ENCODE data around the gene WDR48.
A peak's percentile ranks its signal among the peaks of the same experiment; 100 is the strongest.

WDR48 gene

DNA sequence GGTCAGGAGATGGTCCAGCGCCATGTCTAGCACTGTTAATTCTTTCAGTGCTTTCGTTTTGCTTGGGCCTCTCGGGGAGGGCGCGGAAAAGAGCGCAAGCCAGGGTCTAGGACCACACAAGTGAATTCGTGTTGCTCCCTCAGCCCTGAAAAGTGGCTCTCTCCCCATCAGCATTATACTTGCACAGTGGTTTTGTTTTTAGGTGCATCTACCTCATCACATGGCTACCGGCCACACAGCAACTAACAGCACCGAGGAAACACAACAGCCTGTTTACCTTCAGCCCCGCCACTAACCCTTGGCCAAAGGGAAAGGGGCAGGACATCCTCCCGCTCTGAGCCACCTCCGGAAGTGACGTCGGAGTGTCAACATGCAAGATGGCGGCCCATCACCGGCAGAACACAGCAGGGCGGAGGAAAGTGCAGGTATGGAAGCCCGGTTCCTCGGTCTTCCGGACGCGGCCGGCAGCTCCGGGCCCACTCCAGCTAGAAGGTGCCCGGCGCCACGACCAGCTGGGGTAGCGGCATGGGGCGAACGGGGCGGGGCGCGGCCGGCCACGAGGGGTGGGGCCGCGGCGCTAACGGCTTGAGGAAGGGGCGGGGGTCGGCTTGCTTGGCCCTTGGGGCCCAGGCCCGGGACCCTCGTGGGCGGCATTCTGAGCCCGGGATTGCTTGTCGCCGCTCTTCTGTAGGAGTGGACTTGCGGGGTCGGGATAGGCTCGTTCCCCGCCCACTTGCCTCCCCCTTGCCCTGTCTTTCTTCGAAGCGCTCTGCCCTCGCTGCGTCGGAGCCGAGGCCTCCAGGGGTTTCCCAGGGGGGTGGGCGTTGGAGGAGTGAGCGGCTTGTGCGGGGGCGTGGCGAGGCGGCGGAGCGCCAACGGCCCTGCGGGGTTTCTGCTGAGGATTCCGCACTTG lies at the start of gene WDR48, which contains the start of gene SCN11A:
Gene WDR48 (plus strand): TSS at position 368 of the 913 bp plus-strand sequence. CDS start 10 bp downstream, at position 378.
Gene SCN11A (minus strand): TSS at position 296 of the 913 bp plus-strand sequence. CDS start 101,582 bp downstream, outside the sequence.
- peaks cover 12% of the 10 kb centered on the region for H3K4me1 Mint-ChIP-seq (ENCODE audit: low read depth)
- H3K36me3 Mint-ChIP-seq (ENCODE audit: low read depth), result peaks cover 4% of the 10 kb centered on the region
- H3K27me3 Mint-ChIP-seq (ENCODE audit: low read depth), result peaks cover 5% of the 10 kb centered on the region
- peak within 1 kb of the TSS; percentile 86 for H3K4me3 Mint-ChIP-seq
- peak within 1 kb of the TSS; percentile 95 for H3K27ac Mint-ChIP-seq
- H3K9me3 Mint-ChIP-seq, result no peaks in the 10 kb centered on the region

DNA sequence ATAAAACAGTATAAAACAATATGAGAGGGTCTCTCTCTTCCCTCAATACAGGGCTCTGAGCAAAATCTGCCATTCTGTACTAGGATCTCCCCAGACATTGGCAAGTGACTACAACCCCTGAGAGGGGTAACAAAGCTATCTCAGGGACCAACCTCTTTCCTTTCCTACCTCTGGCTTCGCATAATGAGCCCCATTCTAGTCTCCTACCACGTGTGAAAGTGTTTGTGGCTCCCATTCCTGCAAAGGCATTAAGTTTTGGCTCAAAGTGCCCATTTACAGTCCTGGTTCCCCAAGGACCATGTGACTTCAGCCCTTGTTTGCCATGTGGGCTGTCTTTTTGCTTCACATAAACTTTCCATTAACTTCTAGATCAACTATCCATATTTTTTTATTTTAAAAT lies 46.5 kb upstream of the WDR48 start:
- no peaks in the 10 kb centered on the region for H3K9me3 Mint-ChIP-seq
- H3K4me3 Mint-ChIP-seq, result no peak overlapping the region
- peaks cover 35% of the 10 kb centered on the region for H3K27me3 Mint-ChIP-seq (ENCODE audit: low read depth)
- H3K27ac Mint-ChIP-seq, result no peak overlapping the region
- no peaks in the 10 kb centered on the region for H3K36me3 Mint-ChIP-seq (ENCODE audit: low read depth)
- H3K4me1 Mint-ChIP-seq (ENCODE audit: low read depth), result no peaks in the 10 kb centered on the region

DNA sequence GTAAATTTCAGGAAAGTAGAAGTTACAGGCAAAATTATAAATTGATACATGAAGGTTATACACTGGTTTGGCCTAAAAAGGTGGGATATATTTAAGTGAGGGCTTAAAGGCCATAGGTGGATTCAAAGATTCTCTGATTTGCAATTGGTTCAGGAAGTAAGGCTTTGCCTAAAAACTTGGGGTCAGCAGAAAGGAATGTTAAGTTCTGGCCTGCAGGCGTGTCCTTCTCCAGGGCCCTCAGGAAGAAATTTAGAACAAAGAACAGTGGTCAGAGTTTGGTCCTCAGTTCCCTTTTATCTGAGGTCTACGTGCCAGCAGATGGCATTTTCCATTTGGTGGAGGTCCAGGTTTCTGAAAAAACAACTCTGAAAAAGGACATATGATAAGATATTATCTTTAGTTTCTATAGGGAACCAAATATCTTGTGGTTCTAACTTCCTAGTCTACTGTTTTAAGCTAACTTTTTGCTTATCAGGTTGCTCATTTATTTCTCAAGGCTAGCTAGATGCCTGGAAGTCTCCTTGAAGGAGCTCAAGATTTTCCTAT lies 40.6 kb upstream of the WDR48 start:
- no peaks in the 10 kb centered on the region for H3K9me3 Mint-ChIP-seq
- H3K27ac Mint-ChIP-seq, result no peak overlapping the region
- no peaks in the 10 kb centered on the region for H3K36me3 Mint-ChIP-seq (ENCODE audit: low read depth)
- peaks cover 34% of the 10 kb centered on the region for H3K27me3 Mint-ChIP-seq (ENCODE audit: low read depth)
- no peaks in the 10 kb centered on the region for H3K4me1 Mint-ChIP-seq (ENCODE audit: low read depth)
- H3K4me3 Mint-ChIP-seq, result no peak overlapping the region

- no peak overlapping the region for H3K4me3 Mint-ChIP-seq
These were observed 38.5 kb upstream of the WDR48 start for GRCh38 chr3:39013289-39013688.

DNA sequence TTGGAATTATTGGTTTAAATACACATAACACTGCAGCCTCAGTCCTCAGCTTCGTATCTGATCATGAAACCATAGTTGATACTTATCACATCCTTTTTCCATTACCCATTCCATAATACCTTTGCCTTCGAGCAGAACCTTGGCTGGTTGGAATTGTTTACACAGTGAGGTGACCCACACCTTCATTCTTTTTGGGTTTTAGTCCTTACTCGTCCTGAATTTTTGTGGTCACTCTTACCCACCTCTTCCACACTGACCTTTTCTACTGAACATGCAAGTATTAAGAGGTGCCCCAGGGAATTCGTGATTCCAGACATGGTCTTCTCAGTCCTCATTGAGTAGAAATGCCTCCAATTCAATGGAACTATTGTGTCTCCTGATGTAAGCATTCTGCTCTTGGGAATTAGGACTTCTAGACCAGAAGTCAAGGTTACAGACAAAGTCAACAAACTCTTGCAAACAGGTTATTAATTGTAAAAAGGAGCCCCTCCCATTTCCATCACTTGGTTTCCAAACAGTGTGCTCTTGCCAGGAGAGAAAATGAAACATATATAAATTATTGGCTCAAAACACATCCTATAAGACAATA lies 37.8 kb upstream of the WDR48 start:
- Mint-ChIP-seq H3K4me1 (ENCODE audit: low read depth) (no peaks in the 10 kb centered on the region), H3K36me3 (ENCODE audit: low read depth) (no peaks in the 10 kb centered on the region), H3K27me3 (ENCODE audit: low read depth) (peaks cover 23% of the 10 kb centered on the region), H3K4me3 (no peak overlapping the region), H3K27ac (no peak overlapping the region), H3K9me3 (no peaks in the 10 kb centered on the region)

More at GRCh38 chr3:39013289-39013688, 38.5 kb upstream of the WDR48 start:
- H3K27ac Mint-ChIP-seq, result no peak overlapping the region
- no peaks in the 10 kb centered on the region for H3K4me1 Mint-ChIP-seq (ENCODE audit: low read depth)
- H3K9me3 Mint-ChIP-seq, result no peaks in the 10 kb centered on the region
- no peaks in the 10 kb centered on the region for H3K36me3 Mint-ChIP-seq (ENCODE audit: low read depth)
- H3K27me3 Mint-ChIP-seq (ENCODE audit: low read depth), result peaks cover 21% of the 10 kb centered on the region

- Mint-ChIP-seq H3K27me3 (ENCODE audit: low read depth) (peaks cover 28% of the 10 kb centered on the region), H3K4me1 (ENCODE audit: low read depth) (no peaks in the 10 kb centered on the region), H3K4me3 (no peak overlapping the region), H3K9me3 (no peaks in the 10 kb centered on the region), H3K36me3 (ENCODE audit: low read depth) (no peaks in the 10 kb centered on the region), H3K27ac (no peak overlapping the region)
These were observed 36.4 kb upstream of the WDR48 start for GRCh38 chr3:39015418-39015817.

DNA sequence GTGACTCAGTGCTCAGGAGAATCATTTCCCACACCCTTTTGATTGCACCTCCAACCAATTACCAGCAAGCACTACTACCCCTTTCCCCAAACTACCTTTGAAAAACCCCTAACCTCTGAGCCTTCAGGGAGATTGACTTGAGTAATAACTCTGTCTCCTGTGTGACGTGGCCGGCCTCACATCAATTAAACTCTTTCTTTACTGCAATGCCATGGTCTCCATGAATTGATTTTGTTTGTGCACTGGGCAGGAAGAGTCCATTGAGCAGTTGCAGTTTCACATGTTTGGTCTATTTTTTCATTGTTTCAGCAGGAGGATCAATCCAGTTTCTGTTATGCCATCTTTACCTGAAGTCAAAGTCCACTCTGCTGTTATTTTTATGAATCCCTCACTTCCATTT lies 32.5 kb upstream of the WDR48 start:
- Mint-ChIP-seq H3K4me1 (ENCODE audit: low read depth) (peaks cover 2% of the 10 kb centered on the region), H3K27ac (no peak overlapping the region), H3K9me3 (no peaks in the 10 kb centered on the region), H3K27me3 (ENCODE audit: low read depth) (peaks cover 21% of the 10 kb centered on the region), H3K36me3 (ENCODE audit: low read depth) (no peaks in the 10 kb centered on the region), H3K4me3 (no peak overlapping the region)

- H3K36me3 Mint-ChIP-seq (ENCODE audit: low read depth), result no peaks in the 10 kb centered on the region
These were observed 30.8 kb upstream of the WDR48 start for GRCh38 chr3:39021029-39021428.

GRCh38 chr3:39021465-39022285 lies 30.1 kb upstream of the WDR48 start:
- Mint-ChIP-seq H3K36me3 (ENCODE audit: low read depth) (no peaks in the 10 kb centered on the region), H3K4me1 (ENCODE audit: low read depth) (peaks cover 2% of the 10 kb centered on the region), H3K9me3 (no peaks in the 10 kb centered on the region), H3K4me3 (no peak overlapping the region), H3K27me3 (ENCODE audit: low read depth) (peaks cover 23% of the 10 kb centered on the region), H3K27ac (no peak overlapping the region)

More at GRCh38 chr3:39021029-39021428, 30.8 kb upstream of the WDR48 start:
- no peak overlapping the region for H3K4me3 Mint-ChIP-seq
- peaks cover 2% of the 10 kb centered on the region for H3K4me1 Mint-ChIP-seq (ENCODE audit: low read depth)
- peaks cover 19% of the 10 kb centered on the region for H3K27me3 Mint-ChIP-seq (ENCODE audit: low read depth)
- H3K27ac Mint-ChIP-seq, result no peak overlapping the region
- H3K9me3 Mint-ChIP-seq, result no peaks in the 10 kb centered on the region

DNA sequence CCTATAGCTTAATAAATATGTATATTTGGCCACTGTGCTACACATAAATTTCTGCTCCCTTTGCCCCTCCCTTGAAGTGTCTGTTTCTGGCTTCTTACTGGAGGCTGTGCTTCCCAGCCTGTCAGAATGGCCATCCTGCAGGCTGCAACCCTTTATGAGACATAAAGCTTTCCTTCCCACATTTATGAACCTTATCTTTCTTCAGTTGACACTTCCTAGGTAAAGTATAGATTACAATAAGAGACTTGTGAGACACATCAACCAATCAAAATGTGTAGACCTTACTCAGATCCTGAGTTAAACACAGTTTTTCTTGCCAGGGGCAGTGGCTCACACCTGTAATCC lies 29.6 kb upstream of the WDR48 start:
- H3K27ac Mint-ChIP-seq, result no peak overlapping the region
- peaks cover 29% of the 10 kb centered on the region for H3K27me3 Mint-ChIP-seq (ENCODE audit: low read depth)
- peaks cover 2% of the 10 kb centered on the region for H3K4me1 Mint-ChIP-seq (ENCODE audit: low read depth)

DNA sequence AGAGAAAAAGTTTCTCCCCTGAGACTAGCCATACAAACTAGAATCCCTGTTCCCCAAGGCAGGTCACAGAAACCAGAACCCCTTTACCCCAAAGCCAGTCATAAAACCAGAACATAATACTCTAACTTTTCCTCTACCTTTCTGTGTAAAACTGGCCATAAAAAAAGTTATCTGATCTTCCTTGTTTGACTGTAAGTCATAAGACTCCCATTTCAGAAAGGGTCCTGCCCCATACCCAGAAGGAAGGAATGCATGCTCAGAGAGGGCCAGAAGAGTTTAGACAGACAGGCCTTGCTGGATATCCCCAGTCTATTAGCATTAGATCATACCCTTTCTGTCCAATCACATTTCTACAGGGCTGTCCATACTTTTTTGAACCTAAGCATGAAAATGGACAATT lies 27.3 kb upstream of the WDR48 start:
- H3K27me3 Mint-ChIP-seq (ENCODE audit: low read depth), result peaks cover 26% of the 10 kb centered on the region
- H3K4me3 Mint-ChIP-seq, result no peak overlapping the region
- H3K36me3 Mint-ChIP-seq (ENCODE audit: low read depth), result no peaks in the 10 kb centered on the region
- peaks cover 2% of the 10 kb centered on the region for H3K4me1 Mint-ChIP-seq (ENCODE audit: low read depth)
- H3K27ac Mint-ChIP-seq, result no peak overlapping the region
- no peaks in the 10 kb centered on the region for H3K9me3 Mint-ChIP-seq

More for the DNA sequence above, 29.6 kb upstream of the WDR48 start:
- H3K4me3 Mint-ChIP-seq, result no peak overlapping the region
- no peaks in the 10 kb centered on the region for H3K9me3 Mint-ChIP-seq
- H3K36me3 Mint-ChIP-seq (ENCODE audit: low read depth), result no peaks in the 10 kb centered on the region

GRCh38 chr3:39025222-39025970 lies 26.4 kb upstream of the WDR48 start:
- H3K4me3 Mint-ChIP-seq, result no peak overlapping the region
- H3K27me3 Mint-ChIP-seq (ENCODE audit: low read depth), result peaks cover 32% of the 10 kb centered on the region
- no peaks in the 10 kb centered on the region for H3K9me3 Mint-ChIP-seq
- no peaks in the 10 kb centered on the region for H3K36me3 Mint-ChIP-seq (ENCODE audit: low read depth)
- H3K4me1 Mint-ChIP-seq (ENCODE audit: low read depth), result peaks cover 2% of the 10 kb centered on the region
- H3K27ac Mint-ChIP-seq, result no peak overlapping the region

DNA sequence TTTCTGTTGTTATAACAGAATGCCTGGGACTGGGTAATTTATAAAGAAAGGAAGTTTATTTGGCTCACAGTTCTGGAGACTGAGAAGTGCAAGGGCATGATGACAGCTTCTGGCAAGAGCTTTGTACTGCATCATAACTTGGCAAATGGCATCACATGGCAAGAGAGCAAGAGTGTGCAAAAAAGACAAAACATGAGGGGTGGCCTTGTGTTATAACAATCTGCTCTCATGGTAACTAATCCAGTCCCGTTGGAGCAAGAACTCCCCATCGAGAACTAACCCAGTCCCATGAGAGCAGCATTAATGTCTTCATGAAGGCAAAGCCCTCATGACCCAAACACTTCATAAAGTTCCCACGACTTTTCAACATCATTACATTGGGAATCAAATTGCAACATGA lies 23.3 kb upstream of the WDR48 start:
- no peak overlapping the region for H3K4me3 Mint-ChIP-seq
- peaks cover 32% of the 10 kb centered on the region for H3K27me3 Mint-ChIP-seq (ENCODE audit: low read depth)
- H3K9me3 Mint-ChIP-seq, result no peaks in the 10 kb centered on the region
- no peaks in the 10 kb centered on the region for H3K36me3 Mint-ChIP-seq (ENCODE audit: low read depth)
- H3K27ac Mint-ChIP-seq, result no peak overlapping the region
- H3K4me1 Mint-ChIP-seq (ENCODE audit: low read depth), result no peaks in the 10 kb centered on the region

DNA sequence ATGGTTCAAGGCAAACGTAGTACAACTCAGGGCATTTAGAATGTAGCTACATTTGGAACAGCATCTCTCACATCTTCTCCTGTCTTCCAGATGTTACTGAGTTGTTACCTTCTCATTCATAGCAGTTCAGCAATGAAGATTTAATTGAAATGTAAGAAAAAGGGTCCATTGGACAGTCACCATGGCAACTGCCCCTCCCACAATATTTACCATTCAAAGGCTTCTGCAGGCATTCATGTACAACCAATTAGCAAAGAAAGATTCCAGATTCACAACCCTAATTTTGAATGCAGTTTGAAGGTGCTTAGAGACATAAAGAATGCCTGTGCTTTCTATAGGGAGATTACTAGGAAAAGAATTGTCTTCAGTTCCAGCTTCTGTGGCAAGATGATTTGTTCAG lies 22.3 kb upstream of the WDR48 start:
- Mint-ChIP-seq H3K36me3 (ENCODE audit: low read depth) (no peaks in the 10 kb centered on the region), H3K27ac (no peak overlapping the region), H3K4me1 (ENCODE audit: low read depth) (no peaks in the 10 kb centered on the region), H3K4me3 (no peak overlapping the region), H3K9me3 (no peaks in the 10 kb centered on the region), H3K27me3 (ENCODE audit: low read depth) (peaks cover 32% of the 10 kb centered on the region)
